A549 (cell line): ENCODE measurements around the gene PLCZ1. TPM values are rescaled to one million over a fixed set of nuclear protein-coding genes. Genes with fewer than 3 reads are reported as not detected.
"Not testable (repeated sequence)": the region's sequence is repeated elsewhere in the genome, so short reads cannot be mapped to it uniquely, and the experiment has no call there.

Source experiments
- ATAC-seq, 2 experiments: fragments of 200-7000 bp in 1 of 2; fragments of >200 bp in 1 of 2; cut with Nextera tagmentation in 1 of 2; cut with Tn5 transposase in 1 of 2; 3 replicates each; pipeline versions ENCODE4 v1.8.0 to v1.9.1; 2018 to 2020; ENCODE audit warnings: mild to moderate bottlenecking in 1 of 2, moderate library complexity in 1 of 2
- CTCF ChIA-PET: fragments of 300-600 bp; sonication (Branson Sonifier 250); formaldehyde crosslinking; extraction: SDS; loops from one replicate; lab custom pipeline; 2021; ENCODE audit warnings: antibody characterized with exemption, inconsistent platforms; lab: Yijun Ruan, JAX
- POLR2A ChIA-PET: fragments of 350-600 bp; formaldehyde crosslinking; extraction: SDS; loops from one replicate; lab custom pipeline; 2021; ENCODE audit warnings: antibody characterized with exemption, inconsistent platforms; lab: Yijun Ruan, JAX
- DNase-seq, 2 experiments: peaks; one replicate each; pipeline versions ENCODE4 v3.0.0 to v3.0.0-alpha.2; 2011 to 2016; ENCODE audit warnings: low read depth in 1 of 2, low spot score in 1 of 2
- FAIRE-seq: peaks from 2 replicates; lab custom pipeline; 2011; peaks lifted over from hg19 to GRCh38; lab: Jason Lieb, UNC
- H3K27ac ChIP-seq, 2 experiments: fragments of >200 bp; sonication (Bioruptor Twin); formaldehyde crosslinking; 3 replicates each; pipeline ENCODE4 v1.5.1; 2016 to 2017
- H3K4me1 ChIP-seq: fragments of >200 bp; sonication (Bioruptor Twin); formaldehyde crosslinking; 3 replicates; pipeline ENCODE4 v1.6.1; 2016
- H3K4me2 ChIP-seq: fragments of >200 bp; sonication (Bioruptor Twin); formaldehyde crosslinking; 3 replicates; pipeline ENCODE4 v1.6.1; 2016
- H3K4me3 ChIP-seq: fragments of >200 bp; sonication (Bioruptor Twin); formaldehyde crosslinking; 3 replicates; pipeline ENCODE4 v1.5.1; 2016
- H3K9me3 ChIP-seq: fragments of >200 bp; sonication (Bioruptor Twin); formaldehyde crosslinking; 3 replicates; pipeline ENCODE4 v1.6.1; 2016
- CEBPB ChIP-seq, 2 experiments: fragments of >200 bp in 1 of 2; sonication (Bioruptor Twin) in 1 of 2; formaldehyde crosslinking in 1 of 2; IDR thresholded peaks; 2 replicates each; pipeline ENCODE4 v1.6.1; 2012 to 2016
- CHD2 ChIP-seq: fragments of 150-350 bp; IDR thresholded peaks from 2 replicates; pipeline ENCODE4 v1.6.1; 2014; ENCODE audit warnings: low read length; ENCODE audit not compliant: partially characterized antibody
- CHD4 ChIP-seq: fragments of 200-600 bp; sonication (generic); IDR thresholded peaks from 2 replicates; pipeline ENCODE4 v1.6.1; 2016; ENCODE audit warnings: antibody characterized with exemption, mild to moderate bottlenecking, borderline replicate concordance
- ESRRA ChIP-seq: fragments of 150-350 bp; IDR thresholded peaks from 2 replicates; pipeline ENCODE4 v1.6.1; 2014; ENCODE audit warnings: mild to moderate bottlenecking, low read length, borderline replicate concordance
- FOSL2 ChIP-seq, 2 experiments: fragments of 450-650 bp in 1 of 2; fragments of >200 bp in 1 of 2; sonication (Bioruptor Twin) in 1 of 2; formaldehyde crosslinking; IDR thresholded peaks; 2 replicates each; pipeline versions ENCODE4 v1.5.0 to v1.6.1; 2016 to 2020; ENCODE audit warnings: mild to moderate bottlenecking in 1 of 2, moderate library complexity in 1 of 2
- GATA3 ChIP-seq: IDR thresholded peaks from 2 replicates; pipeline ENCODE4 v1.6.1; 2012; ENCODE audit warnings: borderline replicate concordance
- KDM1A ChIP-seq: fragments of 200-600 bp; sonication (generic); IDR thresholded peaks from 2 replicates; pipeline ENCODE4 v1.6.1; 2016; ENCODE audit warnings: low read depth, mild to moderate bottlenecking
- KDM5A ChIP-seq: fragments of 200-600 bp; sonication (generic); IDR thresholded peaks from 2 replicates; pipeline ENCODE4 v1.6.1; 2016; ENCODE audit warnings: antibody characterized with exemption, mild to moderate bottlenecking
- MAFK ChIP-seq: fragments of 450-650 bp; IDR thresholded peaks from 2 replicates; pipeline ENCODE4 v1.6.1; 2014; ENCODE audit not compliant: partially characterized antibody
- NFE2L2 ChIP-seq: fragments of 150-350 bp; conservative IDR thresholded peaks from 2 replicates; pipeline ENCODE4 v1.6.1; 2014; ENCODE audit warnings: low read length
- PHF8 ChIP-seq: fragments of 200-600 bp; sonication (generic); IDR thresholded peaks from 2 replicates; pipeline ENCODE4 v1.6.1; 2016; ENCODE audit warnings: low read depth, mild to moderate bottlenecking, antibody characterized with exemption, moderate library complexity, borderline replicate concordance
- POLR2AphosphoS2 ChIP-seq: conservative IDR thresholded peaks from 2 replicates; pipeline ENCODE4 v1.6.1; 2012; ENCODE audit warnings: low read length, improper control_type of control experiment, inconsistent platforms
- SREBF2 ChIP-seq: fragments of 450-650 bp; IDR thresholded peaks from 2 replicates; pipeline ENCODE4 v1.6.1; 2014; ENCODE audit warnings: mild to moderate bottlenecking, moderate library complexity
- ZC3H11A ChIP-seq: fragments of 450-650 bp; IDR thresholded peaks from 2 replicates; pipeline ENCODE4 v1.6.1; 2014; ENCODE audit warnings: antibody characterized with exemption, mild to moderate bottlenecking
- WGBS: methylation state at CpG from one replicate; pipeline ENCODE4 v1.1.6; 2017; ENCODE audit errors: missing lambda C conversion rate; 5-methylcytosine and 5-hydroxymethylcytosine counted together
- polyA plus RNA-seq, 4 experiments: library from polyadenylated mRNA; depleted of rRNA in 3 of 4; stranded (reverse); fragments of >200 nt; fragmentation: RNase III in 1 of 4; extraction: RNeasy Plus Mini Kit Qiagen cat#74134 plus additional on column Dnase treatment in 1 of 4; gene quantifications; 2 replicates in 3 of 4; 3 replicates in 1 of 4; pipeline ENCODE4 v1.2.3, GENCODE V29; 2011 to 2017
- TF ChIP-seq, protein P1 (sequence below): fragments of >200 bp; sonication (Bioruptor Twin); formaldehyde crosslinking; IDR thresholded peaks from 2 replicates; pipeline ENCODE4 v1.6.1; 2016
- TF ChIP-seq, protein P2 (sequence below): fragments of 250-450 bp; sonication (Bioruptor Pico); IDR thresholded peaks from 2 replicates; pipeline ENCODE4 v1.5.0; 2021; ENCODE audit warnings: mild to moderate bottlenecking, moderate library complexity, borderline replicate concordance
- TF ChIP-seq, protein P3 (sequence below): fragments of >200 bp; sonication (Bioruptor Twin); formaldehyde crosslinking; IDR thresholded peaks from 3 replicates; pipeline ENCODE4 v1.5.1; 2016

The PLCZ1 gene
- polyA plus RNA-seq, 2 of the 4 experiments (the other 2 are of a cell fraction), result not detected

DNA sequence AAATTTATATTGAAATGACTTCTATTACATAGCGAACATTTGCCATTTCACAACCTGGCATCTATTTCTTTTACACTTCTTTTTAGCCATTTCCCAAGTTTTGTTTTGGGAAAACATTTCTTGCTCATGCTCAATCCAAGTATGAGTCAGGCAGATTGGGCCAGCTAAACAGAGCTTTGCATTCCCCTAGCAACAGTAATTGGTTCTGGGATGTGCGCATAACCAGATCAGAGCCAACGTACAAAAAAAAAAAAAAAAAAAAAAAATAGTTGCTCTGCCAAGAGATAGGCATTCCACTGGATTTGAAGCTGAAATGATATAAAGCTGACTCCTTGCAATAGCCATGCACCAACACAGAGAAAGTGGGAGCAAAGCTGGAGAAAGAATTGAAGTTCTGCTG is 37.5 kb downstream of the PLCZ1 start:
- ATAC-seq (no peak), FAIRE-seq (no peak)
- H3K4me2 ChIP-seq, result no peak overlapping the region
- ChIA-PET POLR2A (no interaction called here), CTCF (no interaction called here)
- H3K27ac ChIP-seq, result no peak overlapping the region
- TF ChIP-seq CHD2, result no peak
- no peak for TF ChIP-seq POLR2AphosphoS2
- TF ChIP-seq MAFK, result no peak
- no peak for TF ChIP-seq CEBPB (IDR thresholded peaks at IDR 0.05)
- no peak for TF ChIP-seq ESRRA
- TF ChIP-seq KDM1A, result no peak
- no peak for TF ChIP-seq SREBF2
- TF ChIP-seq NFE2L2, result no peak
- no peak for TF ChIP-seq PHF8
- TF ChIP-seq GATA3, result no peak
- no peak for TF ChIP-seq KDM5A
- TF ChIP-seq, protein P1, sequence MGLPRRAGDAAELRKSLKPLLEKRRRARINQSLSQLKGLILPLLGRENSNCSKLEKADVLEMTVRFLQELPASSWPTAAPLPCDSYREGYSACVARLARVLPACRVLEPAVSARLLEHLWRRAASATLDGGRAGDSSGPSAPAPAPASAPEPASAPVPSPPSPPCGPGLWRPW, result no peak
- TF ChIP-seq, all 56 proteins: peak for 0
- no peak for DNase-seq
- Histone ChIP-seq H3K4me3 (no peak overlapping the region), H3K9me3 (no peaks in the 10 kb centered on the region), H3K4me1 (no peaks in the 10 kb centered on the region)
- WGBS, result 85% methylated on average over 3 of the region's 3 CpGs

GRCh38 chr12:18696971-18697602 is 40.7 kb downstream of the PLCZ1 start:
- Histone ChIP-seq H3K4me2 (no peak overlapping the region), H3K4me3 (no peak overlapping the region), H3K27ac (no peak overlapping the region), H3K4me1 (no peaks in the 10 kb centered on the region), H3K9me3 (no peaks in the 10 kb centered on the region)
- no peak for TF ChIP-seq FOSL2 (IDR thresholded peaks at IDR 0.05)
- TF ChIP-seq FOSL2 (CRISPR knock-in tag; IDR thresholded peaks at IDR 0.05), result peak; percentile 20; the same call in 1 of the 2 replicates
- no peak for TF ChIP-seq ZC3H11A
- DNase-seq (no peak), ATAC-seq (no peak), FAIRE-seq (peak; percentile 18)
- ChIA-PET POLR2A (no interaction called here), CTCF (no interaction called here)

- DNase-seq, H3K4me2 ChIP-seq, H3K4me1 ChIP-seq, CTCF ChIA-PET, H3K27ac ChIP-seq, FAIRE-seq, POLR2A ChIA-PET, ATAC-seq, H3K4me3 ChIP-seq, H3K9me3 ChIP-seq: not testable (repeated sequence)
- WGBS, result 51% methylated on average over 5 of the region's 5 CpGs
Observed at GRCh38 chr12:18693986-18694385, 43.8 kb downstream of the PLCZ1 start.

- Histone ChIP-seq H3K4me1 (no peaks in the 10 kb centered on the region), H3K27ac (no peak overlapping the region), H3K4me3 (no peak overlapping the region), H3K9me3 (no peaks in the 10 kb centered on the region), H3K4me2 (no peak overlapping the region)
- peak; percentile 36 for FAIRE-seq
- DNase-seq, result peak; percentile 6 to 31
- ChIA-PET POLR2A (no interaction called here), CTCF (no interaction called here)
- no peak for TF ChIP-seq CHD4
- TF ChIP-seq, protein P2, sequence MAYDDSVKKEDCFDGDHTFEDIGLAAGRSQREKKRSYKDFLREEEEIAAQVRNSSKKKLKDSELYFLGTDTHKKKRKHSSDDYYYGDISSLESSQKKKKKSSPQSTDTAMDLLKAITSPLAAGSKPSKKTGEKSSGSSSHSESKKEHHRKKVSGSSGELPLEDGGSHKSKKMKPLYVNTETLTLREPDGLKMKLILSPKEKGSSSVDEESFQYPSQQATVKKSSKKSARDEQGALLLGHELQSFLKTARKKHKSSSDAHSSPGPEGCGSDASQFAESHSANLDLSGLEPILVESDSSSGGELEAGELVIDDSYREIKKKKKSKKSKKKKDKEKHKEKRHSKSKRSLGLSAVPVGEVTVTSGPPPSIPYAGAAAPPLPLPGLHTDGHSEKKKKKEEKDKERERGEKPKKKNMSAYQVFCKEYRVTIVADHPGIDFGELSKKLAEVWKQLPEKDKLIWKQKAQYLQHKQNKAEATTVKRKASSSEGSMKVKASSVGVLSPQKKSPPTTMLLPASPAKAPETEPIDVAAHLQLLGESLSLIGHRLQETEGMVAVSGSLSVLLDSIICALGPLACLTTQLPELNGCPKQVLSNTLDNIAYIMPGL (CRISPR knock-in tag), result no peak
- TF ChIP-seq, protein P3, sequence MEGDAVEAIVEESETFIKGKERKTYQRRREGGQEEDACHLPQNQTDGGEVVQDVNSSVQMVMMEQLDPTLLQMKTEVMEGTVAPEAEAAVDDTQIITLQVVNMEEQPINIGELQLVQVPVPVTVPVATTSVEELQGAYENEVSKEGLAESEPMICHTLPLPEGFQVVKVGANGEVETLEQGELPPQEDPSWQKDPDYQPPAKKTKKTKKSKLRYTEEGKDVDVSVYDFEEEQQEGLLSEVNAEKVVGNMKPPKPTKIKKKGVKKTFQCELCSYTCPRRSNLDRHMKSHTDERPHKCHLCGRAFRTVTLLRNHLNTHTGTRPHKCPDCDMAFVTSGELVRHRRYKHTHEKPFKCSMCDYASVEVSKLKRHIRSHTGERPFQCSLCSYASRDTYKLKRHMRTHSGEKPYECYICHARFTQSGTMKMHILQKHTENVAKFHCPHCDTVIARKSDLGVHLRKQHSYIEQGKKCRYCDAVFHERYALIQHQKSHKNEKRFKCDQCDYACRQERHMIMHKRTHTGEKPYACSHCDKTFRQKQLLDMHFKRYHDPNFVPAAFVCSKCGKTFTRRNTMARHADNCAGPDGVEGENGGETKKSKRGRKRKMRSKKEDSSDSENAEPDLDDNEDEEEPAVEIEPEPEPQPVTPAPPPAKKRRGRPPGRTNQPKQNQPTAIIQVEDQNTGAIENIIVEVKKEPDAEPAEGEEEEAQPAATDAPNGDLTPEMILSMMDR, result no peak
- 22% methylated on average over 4 of the region's 4 CpGs for WGBS
- peak in 1 of 2 experiments; percentile 64; a peak in 3 of 6 replicates for ATAC-seq
Observed at GRCh38 chr12:18690653-18691052, 47.2 kb downstream of the PLCZ1 start.
